ENCODE results near the gene ZNF280B. TPM values are rescaled to one million over a fixed set of nuclear protein-coding genes. Genes with fewer than 3 reads are reported as not detected.
"Not testable (repeated sequence)": the region's sequence is repeated elsewhere in the genome, so short reads cannot be mapped to it uniquely, and the experiment has no call there.

ZNF280B gene
- total RNA-seq, 1 experiment from 2014 or later: 8.2 TPM

DNA sequence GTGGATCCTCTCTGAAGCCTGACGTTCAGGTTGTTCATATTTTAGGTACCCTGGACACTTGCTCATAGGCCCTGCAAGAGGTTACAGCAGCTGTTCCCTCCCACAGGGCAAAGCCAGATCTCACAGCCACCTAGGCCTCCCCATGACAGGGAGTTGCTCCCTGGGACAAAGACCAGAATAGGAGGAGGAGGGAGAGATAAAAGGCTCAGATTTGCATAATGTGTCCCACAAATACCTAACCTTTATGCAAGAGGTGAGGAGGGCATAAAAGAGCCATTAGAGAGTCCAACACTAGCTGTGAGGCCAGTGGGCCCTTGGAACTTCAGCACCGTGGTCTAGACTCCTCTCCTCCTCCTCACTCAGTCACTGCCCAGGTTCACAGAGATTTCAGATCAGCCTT, 33.8 kb downstream of the ZNF280B start:
- H3K18ac ChIP-seq (ENCODE audit: insufficient read length, low read depth, low read length): no peak overlapping the region

DNA sequence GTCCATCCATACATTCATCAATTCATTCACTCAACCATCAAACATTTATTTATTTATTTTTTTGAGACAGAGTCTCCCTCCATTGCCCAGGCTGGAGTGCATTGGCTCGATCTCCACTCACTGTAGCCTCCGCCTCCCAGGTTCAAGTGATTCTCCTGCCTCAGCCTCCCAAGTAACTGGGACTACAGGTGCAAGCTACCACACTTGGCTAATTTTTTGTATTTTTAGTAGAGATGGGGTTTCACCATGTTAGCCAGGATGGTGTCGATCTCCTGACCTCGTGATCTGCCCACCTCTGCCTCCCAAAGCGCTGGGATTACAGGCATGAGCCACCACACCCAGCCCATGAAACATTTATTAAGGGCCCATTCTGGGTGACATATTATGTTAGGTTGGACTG, 37.4 kb downstream of the ZNF280B start:
- H3K27me3 Mint-ChIP-seq (ENCODE audit: low read depth): peaks cover 88% of the 10 kb centered on the region
- not testable (repeated sequence) for H3K4me1 Mint-ChIP-seq; H3K14ac ChIP-seq (ENCODE audit: insufficient read depth, low read length); H3T11ph ChIP-seq (ENCODE audit: low read length); H2BK20ac ChIP-seq (ENCODE audit: low read depth, low read length, poor library complexity, severe bottlenecking); H3K9ac ChIP-seq (ENCODE audit: extremely low read depth, insufficient read length, low read length); H4K8ac ChIP-seq (replicated peaks; ENCODE audit: insufficient read length, low read depth, low read length); H2BK12ac ChIP-seq (ENCODE audit: insufficient read length, low read depth, low read length); H3K56ac ChIP-seq (ENCODE audit: insufficient read length, low read depth, low read length); H3K4me3 Mint-ChIP-seq; H2BK5ac ChIP-seq (ENCODE audit: insufficient read length, low read length); H2AFZ ChIP-seq (ENCODE audit: low read length); H2BK120ac ChIP-seq (ENCODE audit: low read depth, low read length, poor library complexity, severe bottlenecking); DNase-seq; H3K36me3 Mint-ChIP-seq (ENCODE audit: insufficient read depth in 1 of 3, low read depth in 3 of 3); H3K23me2 ChIP-seq (ENCODE audit: insufficient read length, low read depth, low read length, poor library complexity, severe bottlenecking); H2AK5ac ChIP-seq (ENCODE audit: insufficient read length, low read length); H4K91ac ChIP-seq (ENCODE audit: insufficient read length, low read depth, low read length); H3K27ac Mint-ChIP-seq; H3K4me1 ChIP-seq (ENCODE audit: insufficient read depth, low read length); H3K18ac ChIP-seq (ENCODE audit: insufficient read length, low read depth, low read length); H3K4ac ChIP-seq (ENCODE audit: low read depth, low read length); H3K23ac ChIP-seq (ENCODE audit: insufficient read length, low read depth, low read length); H3K79me1 ChIP-seq (ENCODE audit: insufficient read depth, low read depth, low read length, poor library complexity, severe bottlenecking); H3K27ac ChIP-seq (ENCODE audit: insufficient read length, low read depth, low read length); H4K5ac ChIP-seq (ENCODE audit: insufficient read length, low read depth, low read length); H3K9me3 ChIP-seq (ENCODE audit: control insufficient read depth, low read depth, low read length); H3K27me3 ChIP-seq (ENCODE audit: insufficient read depth, low read length); H4K20me1 ChIP-seq (ENCODE audit: control insufficient read depth, insufficient read depth, insufficient read length); H3K4me2 ChIP-seq (ENCODE audit: insufficient read depth, insufficient read length, low read length); H3K79me2 ChIP-seq (ENCODE audit: insufficient read depth, low read length); H2BK15ac ChIP-seq (ENCODE audit: low read depth, low read length)
- H3K9me3 Mint-ChIP-seq: peaks cover 25 to 30% of the 10 kb centered on the region in 2 experiments
- WGBS (ENCODE audit: extremely low coverage, insufficient read length, low lambda C conversion rate): no CpG with 5 or more reads among the region's 5 CpGs

More for the DNA sequence above, 33.8 kb downstream of the ZNF280B start:
- Histone ChIP-seq H2BK15ac (ENCODE audit: low read depth, low read length) (no peak overlapping the region), H3T11ph (ENCODE audit: low read length) (no peak overlapping the region), H3K14ac (ENCODE audit: insufficient read depth, low read length) (no peak overlapping the region; the same call in 1 of the 2 replicates), H3K4ac (ENCODE audit: low read depth, low read length) (no peak overlapping the region), H3K9me3 (ENCODE audit: control insufficient read depth, low read depth, low read length) (no peaks in the 10 kb centered on the region), H2BK5ac (ENCODE audit: insufficient read length, low read length) (no peak overlapping the region), H3K4me1 (ENCODE audit: insufficient read depth, low read length) (peaks cover 4% of the 10 kb centered on the region; the same call in 1 of the 2 replicates), H3K23me2 (ENCODE audit: insufficient read length, low read depth, low read length, poor library complexity, severe bottlenecking) (no peaks in the 10 kb centered on the region), H3K27me3 (ENCODE audit: insufficient read depth, low read length) (no peaks in the 10 kb centered on the region; the same call in 1 of the 2 replicates), H2AK5ac (ENCODE audit: insufficient read length, low read length) (no peak overlapping the region), H4K8ac (replicated peaks; ENCODE audit: insufficient read length, low read depth, low read length) (no peak overlapping the region), H3K79me2 (ENCODE audit: insufficient read depth, low read length) (no peaks in the 10 kb centered on the region), H4K20me1 (ENCODE audit: control insufficient read depth, insufficient read depth, insufficient read length) (no peaks in the 10 kb centered on the region), H3K27ac (ENCODE audit: insufficient read length, low read depth, low read length) (no peak overlapping the region), H2BK20ac (ENCODE audit: low read depth, low read length, poor library complexity, severe bottlenecking) (no peak overlapping the region), H3K79me1 (ENCODE audit: insufficient read depth, low read depth, low read length, poor library complexity, severe bottlenecking) (no peaks in the 10 kb centered on the region), H3K23ac (ENCODE audit: insufficient read length, low read depth, low read length) (no peak overlapping the region), H2BK12ac (ENCODE audit: insufficient read length, low read depth, low read length) (no peak overlapping the region), H4K91ac (ENCODE audit: insufficient read length, low read depth, low read length) (no peak overlapping the region), H2BK120ac (ENCODE audit: low read depth, low read length, poor library complexity, severe bottlenecking) (no peak overlapping the region), H3K9ac (ENCODE audit: extremely low read depth, insufficient read length, low read length) (no peak overlapping the region), H2AFZ (ENCODE audit: low read length) (no peak overlapping the region), H3K4me2 (ENCODE audit: insufficient read depth, insufficient read length, low read length) (no peak overlapping the region), H4K5ac (ENCODE audit: insufficient read length, low read depth, low read length) (no peak overlapping the region), H3K56ac (ENCODE audit: insufficient read length, low read depth, low read length) (no peak overlapping the region)
- Mint-ChIP-seq H3K27me3 (ENCODE audit: low read depth) (peaks cover 75% of the 10 kb centered on the region), H3K36me3 (ENCODE audit: insufficient read depth in 1 of 3, low read depth in 3 of 3) (peaks cover 0 to 3% (median 2%) of the 10 kb centered on the region in 3 experiments; a peak in 1 of 7 replicates), H3K4me1 (peaks cover 8% of the 10 kb centered on the region in 2 experiments), H3K4me3 (no peak overlapping the region), H3K9me3 (peaks cover 3 to 4% of the 10 kb centered on the region in 2 experiments), H3K27ac (no peak overlapping the region)
- WGBS (ENCODE audit: extremely low coverage, insufficient read length, low lambda C conversion rate): no CpG with 5 or more reads among the region's 2 CpGs
- no peak for DNase-seq
- TF ChIP-seq, protein P1, sequence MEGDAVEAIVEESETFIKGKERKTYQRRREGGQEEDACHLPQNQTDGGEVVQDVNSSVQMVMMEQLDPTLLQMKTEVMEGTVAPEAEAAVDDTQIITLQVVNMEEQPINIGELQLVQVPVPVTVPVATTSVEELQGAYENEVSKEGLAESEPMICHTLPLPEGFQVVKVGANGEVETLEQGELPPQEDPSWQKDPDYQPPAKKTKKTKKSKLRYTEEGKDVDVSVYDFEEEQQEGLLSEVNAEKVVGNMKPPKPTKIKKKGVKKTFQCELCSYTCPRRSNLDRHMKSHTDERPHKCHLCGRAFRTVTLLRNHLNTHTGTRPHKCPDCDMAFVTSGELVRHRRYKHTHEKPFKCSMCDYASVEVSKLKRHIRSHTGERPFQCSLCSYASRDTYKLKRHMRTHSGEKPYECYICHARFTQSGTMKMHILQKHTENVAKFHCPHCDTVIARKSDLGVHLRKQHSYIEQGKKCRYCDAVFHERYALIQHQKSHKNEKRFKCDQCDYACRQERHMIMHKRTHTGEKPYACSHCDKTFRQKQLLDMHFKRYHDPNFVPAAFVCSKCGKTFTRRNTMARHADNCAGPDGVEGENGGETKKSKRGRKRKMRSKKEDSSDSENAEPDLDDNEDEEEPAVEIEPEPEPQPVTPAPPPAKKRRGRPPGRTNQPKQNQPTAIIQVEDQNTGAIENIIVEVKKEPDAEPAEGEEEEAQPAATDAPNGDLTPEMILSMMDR (conservative IDR thresholded peaks at IDR 0.05): no peak
